Dedifferentiated amniotic fluid mesenchymal stem cell (primary cell): ENCODE results near the gene PDIK1L.

Experiments
- DNase-seq: peaks from one replicate; pipeline ENCODE4 v3.0.0-alpha.2; 2016; ENCODE audit errors: extremely low spot score

PDIK1L gene

DNA sequence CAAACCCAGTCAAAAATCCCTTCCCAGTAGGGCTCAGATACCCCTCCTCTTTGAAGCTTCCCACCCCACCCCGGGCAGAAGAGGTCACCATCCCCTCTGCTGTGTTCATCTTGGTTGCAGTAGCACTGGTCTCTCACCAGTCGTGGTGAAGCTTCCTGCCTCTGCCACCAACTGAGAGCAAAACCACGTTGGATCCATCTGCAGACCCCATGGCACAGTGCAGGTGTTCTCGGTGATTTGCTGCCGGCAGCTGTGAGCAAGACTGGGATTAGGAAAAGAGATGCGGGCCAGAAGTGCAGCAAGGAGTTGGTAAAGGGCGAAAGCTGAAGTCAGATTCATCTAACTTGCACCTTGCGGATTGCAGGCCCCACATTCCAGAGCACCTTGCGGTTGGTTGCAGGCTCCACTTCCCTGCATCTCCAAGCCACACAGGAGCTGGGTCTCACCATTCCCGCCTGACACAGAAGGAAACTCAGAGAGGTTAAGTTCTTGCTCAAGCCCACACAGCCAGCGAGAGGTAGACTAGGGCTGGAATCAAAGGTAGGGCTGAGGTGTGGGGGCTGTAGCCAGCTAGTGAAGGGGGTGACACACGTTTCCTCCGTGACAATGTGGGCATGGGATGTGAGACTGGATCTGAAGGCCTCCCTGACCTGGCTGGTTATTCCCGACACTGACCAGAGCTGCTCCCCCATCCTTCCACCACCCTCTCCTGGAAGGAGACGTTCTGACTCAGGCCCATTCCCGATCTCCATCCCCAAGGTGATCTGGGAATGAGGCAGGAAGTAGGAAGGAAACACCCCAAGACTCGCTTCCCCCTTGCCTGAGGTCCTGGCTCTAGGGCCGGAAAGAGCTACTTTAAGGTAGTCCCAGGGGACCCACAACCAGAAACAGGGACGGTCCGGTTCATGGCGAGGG is 44.0 kb downstream of the PDIK1L start:
- no peak for DNase-seq

DNA sequence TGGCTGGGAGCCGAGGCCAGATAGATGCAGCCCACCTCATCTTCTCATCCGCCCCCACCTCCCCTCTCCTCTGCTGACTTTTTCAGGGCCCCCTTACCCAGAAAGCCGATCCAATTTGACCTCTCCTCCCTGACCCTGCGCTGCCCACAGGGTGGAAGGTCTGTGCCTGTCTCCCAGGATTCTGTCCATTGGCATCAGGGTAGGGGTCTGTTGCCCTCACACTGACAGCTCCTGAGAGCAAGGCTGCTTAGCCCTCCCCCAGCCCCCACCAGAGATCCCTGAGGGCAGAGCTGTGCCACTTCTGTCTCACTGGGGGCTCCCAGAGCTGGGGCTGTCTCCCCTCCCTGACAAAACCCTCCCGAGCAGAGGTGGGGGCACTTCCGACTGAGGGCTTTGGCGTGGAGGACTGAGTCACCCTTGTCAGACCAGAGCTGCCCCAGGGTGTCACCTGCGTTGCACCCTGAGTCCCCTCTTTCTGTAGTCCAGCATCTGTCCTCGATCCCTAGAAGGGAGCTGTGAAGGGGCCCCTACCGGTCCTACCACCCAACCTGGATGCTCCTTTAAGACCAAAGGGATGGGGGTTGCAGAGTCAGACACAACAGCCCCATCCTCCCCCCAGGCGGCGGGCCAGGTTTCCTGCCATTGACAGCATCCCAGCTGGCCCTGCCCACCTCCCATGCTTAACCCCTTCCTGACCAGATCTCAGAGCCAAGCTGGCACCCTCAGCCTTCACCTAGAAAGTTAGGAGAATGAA is 44.8 kb downstream of the PDIK1L start:
- DNase-seq: no peak

DNA sequence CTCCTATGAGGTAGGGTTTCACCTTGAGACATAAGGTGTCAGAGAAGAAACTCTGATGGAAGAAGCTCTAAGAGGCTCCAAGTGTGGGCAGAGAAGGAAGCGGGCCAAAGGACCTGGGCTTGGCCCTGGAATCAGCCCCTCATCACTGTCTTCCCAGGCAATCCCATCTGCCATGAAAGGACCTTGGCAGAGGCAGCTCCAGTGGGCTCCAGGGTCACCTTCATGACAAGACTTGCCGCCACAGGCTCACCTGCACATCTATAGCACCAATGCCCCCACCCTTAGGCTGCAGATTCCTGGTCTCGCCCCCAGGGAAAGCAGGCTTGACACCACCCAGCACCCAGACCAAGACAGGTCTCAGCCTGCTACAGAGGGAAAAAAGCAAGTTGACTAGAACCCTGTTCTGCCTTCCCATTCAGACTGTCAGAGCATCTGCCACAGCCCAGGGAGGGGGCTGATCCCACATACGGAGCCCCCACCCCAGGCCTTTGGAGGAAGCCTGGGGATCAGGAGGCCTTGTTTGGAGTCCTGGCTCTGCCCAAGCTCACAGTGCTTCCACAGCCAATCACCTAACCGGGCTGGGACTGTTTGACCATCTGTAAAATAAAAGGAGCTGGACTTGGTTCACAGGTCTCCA is 46.8 kb downstream of the PDIK1L start:
- no peak for DNase-seq

GRCh38 chr1:26158908-26159742 is 47.5 kb downstream of the PDIK1L start, which contains the start of gene FAM110D:
FAM110D (plus strand) TSS chr1:26159079; CDS start chr1:26161292, 2,213 bp downstream.
- no peak for DNase-seq

GRCh38 chr1:26159743-26160039 is 48.1 kb downstream of the PDIK1L start:
- no peak for DNase-seq

- no peak for DNase-seq
Observed at GRCh38 chr1:26160527-26161414, 49.1 kb downstream of the PDIK1L start.

- peak; percentile 18 for DNase-seq
Observed at GRCh38 chr1:26161415-26162219, 50.0 kb downstream of the PDIK1L start.

GRCh38 chr1:26162220-26162709 is 50.6 kb downstream of the PDIK1L start:
- DNase-seq: no peak

GRCh38 chr1:26163684-26164035 is 52.0 kb downstream of the PDIK1L start:
- DNase-seq: no peak

- no peak for DNase-seq
Observed at GRCh38 chr1:26164036-26164860, 52.6 kb downstream of the PDIK1L start.

DNA sequence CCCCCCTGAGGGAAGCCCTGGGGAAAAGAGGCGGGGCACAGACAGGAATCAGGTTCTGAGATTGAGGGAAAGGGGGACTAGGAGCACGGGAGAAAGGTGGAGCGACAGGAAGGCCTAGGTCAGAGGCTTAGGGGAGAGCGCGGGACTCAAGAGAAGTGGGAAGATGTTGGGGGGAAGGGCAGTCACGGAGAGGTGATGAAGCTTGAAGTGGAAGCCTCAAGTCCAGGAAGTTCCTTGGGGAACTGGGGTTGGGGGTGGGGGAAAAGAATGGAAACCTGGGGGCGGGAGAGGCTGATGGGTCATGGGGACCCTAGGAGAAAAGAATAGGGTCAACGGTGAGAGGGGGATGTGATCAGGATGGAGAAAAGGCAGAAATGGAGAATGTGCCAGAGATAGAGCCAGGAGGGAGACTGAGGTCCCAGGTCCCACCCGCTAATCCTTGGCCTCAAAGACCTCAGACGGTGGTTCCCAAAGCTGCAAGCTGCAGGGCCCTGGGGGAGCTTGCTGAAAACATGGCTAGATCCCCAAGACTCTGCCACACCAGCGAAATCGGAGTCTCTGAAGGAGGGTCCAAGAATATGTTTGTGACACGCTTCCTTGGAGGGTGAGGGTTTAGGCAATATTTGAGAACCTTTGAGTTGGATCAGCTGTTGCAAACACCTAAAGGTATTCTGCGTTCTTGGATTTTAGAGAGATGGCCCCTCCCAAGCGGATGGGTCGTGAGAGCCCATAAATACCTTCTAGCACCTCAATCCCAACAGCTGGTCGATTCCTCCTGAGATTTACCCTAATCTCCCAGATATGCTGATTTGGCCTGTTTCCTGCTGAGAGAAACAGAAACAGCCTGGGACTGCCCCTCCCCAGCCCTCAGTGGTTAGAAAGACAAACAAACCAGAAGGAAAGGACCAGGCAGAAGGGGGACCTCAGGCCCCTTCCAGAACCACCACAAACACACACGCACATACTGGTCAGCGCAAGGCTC is 53.5 kb downstream of the PDIK1L start:
- no peak for DNase-seq

DNA sequence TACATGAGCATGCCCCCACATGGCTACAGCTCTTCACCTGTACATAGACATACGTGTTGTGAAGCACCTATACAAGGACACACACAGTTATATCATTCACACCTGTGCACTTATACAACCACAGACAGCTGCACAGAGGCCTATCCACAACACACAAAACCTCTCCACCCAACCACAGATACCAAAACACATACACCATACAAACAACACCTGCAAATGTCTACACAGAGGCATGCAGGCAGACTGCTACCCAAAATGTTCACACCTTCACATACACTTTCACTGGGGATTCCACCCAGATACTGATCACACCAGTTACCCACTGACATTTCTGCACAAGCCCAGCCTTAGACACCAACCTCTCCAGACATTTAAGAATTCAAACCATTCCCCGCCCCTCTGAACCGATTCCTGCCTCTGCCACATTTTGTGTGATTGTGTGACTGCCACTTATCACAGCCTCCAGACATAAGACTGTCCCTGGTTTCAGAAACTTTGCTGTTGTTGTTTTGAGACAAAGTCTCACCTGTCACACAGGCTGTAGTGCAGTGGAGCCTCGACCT is 55.2 kb downstream of the PDIK1L start:
- no peak for DNase-seq

DNA sequence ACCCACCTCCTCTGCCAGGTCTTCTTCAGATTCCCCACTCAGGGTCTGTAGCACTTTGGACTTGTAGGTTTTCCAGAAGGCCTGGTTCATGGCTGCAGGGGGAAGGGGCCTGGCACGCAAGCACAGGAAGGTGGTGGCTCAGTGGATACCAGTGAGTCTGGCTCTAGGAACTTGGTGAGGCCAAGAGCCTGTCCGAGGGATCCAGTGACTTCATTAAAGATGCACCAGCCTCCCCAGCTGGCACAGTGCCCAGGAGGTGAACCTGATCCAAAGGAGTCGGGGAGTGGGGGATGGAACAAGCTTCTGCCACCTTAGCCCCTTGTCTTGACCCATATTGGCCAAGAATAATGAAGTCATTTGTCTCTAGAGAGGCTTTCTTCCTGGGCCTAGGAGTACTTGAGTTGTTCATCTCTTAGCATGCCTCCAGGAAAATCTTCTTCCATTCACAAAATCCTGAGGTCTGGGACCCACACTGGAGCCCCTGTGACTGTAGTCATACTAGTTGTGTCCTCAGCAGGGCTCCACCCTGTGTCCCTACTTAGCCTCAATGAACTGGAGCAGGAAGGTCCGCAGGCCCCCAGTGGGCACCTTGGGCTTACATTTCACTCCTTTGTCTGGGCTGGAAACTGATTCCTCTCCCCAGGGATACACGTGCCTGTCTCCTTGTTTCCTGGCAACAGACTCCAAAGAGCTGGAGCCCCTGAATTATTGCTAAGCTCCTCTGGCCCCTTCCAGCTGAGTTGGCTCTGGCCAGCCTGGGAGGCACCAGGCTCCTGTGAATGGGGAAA is 57.0 kb downstream of the PDIK1L start, which contains the start of gene C1orf232:
C1orf232 (minus strand) TSS at position 554 of the 788 bp plus-strand sequence; CDS start at position 90, 464 bp downstream.
- no peak for DNase-seq

GRCh38 chr1:26169198-26169554 is 57.6 kb downstream of the PDIK1L start:
- DNase-seq: no peak

DNA sequence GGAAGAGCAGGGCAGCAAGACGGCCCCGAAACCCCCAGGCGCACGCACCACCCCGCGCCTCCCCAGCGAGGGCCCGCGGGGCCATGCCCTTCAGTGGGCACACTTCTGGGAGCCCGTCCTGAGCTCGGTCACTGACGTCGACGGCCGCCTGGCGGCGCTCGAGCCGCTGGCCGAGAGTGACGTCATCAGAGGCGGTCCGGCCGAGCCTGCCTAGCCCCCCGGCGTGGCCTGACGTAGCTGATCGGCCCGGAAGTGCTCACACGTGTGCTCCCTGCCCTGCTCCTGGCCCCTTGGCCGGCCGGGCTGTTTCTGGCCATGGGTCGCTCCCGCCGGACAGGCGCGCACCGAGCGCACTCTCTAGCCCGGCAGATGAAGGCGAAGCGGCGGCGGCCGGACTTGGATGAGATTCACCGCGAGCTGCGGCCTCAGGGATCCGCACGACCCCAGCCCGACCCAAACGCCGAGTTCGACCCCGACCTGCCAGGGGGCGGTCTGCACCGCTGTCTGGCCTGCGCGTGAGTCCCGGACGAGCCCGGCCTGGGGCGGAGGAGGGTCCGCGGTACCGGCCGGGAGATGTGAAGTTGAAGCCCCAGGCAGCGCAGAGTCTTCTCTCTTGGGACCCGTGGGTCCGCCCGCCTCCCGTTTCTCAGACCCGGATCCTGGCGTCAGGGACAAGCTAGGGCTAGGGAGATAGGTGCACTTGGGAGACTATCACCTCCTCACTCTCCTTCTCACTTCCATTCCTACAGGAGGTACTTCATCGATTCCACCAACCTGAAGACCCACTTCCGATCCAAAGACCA is 58.2 kb downstream of the PDIK1L start, which contains the start of gene ZNF593:
ZNF593 (plus strand) TSS at position 240 of the 803 bp plus-strand sequence; CDS start at position 316, 76 bp downstream.
- DNase-seq: peak; percentile 86
